HG03039 (cell line): ENCODE data around the gene MAP3K7.
"Not testable (repeated sequence)": the region's sequence is repeated elsewhere in the genome, so short reads cannot be mapped to it uniquely, and the experiment has no call there.

Source experiments
- ATAC-seq: cut with Tn5 transposase; IDR thresholded peaks from one replicate; pipeline ENCODE4 v1.9.1; 2021; ENCODE audit warnings: mild to moderate bottlenecking, moderate library complexity; ENCODE audit not compliant: unreplicated experiment

Gene MAP3K7

GRCh38 chr6:90578894-90579549 lies 7.8 kb downstream of the MAP3K7 start:
- ATAC-seq = no peak

DNA sequence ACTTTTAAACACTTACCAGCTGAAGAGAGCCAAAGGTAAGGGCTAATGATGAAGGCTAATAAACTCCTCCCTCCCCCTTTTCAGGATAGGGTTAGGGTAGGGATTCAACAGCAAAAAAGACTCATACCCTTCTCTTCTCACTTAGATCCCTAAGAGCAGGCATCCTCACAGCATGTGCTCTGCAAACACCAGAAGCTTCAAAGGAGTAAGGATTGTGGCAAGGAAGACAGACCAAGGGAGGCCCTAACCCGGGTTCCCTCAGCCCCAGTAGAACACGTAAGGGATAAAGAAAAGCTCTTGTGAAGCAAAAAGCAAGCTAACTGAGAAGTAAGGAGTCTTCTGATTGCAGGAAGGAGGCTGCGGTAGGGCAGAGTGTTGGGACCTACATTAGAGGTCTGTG lies 11.6 kb downstream of the MAP3K7 start:
- no peak for ATAC-seq

DNA sequence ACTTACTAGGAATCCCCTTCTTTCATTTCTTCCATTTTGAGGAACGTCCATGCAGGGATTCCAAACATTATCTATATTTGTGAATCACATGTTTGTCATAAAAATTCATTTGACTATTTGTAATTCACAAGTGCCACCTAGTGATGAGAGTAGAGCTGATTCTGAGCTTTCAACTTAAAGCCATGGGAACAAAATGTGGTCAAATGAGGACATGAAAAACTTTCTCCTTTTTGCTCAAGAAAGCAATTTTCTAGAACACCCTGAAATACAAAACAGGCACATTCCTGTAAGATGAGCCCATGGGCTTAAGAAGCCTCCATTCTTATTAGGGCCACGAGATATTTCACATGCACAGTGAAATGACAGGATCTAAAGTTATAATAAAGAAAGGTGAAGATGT lies 12.3 kb downstream of the MAP3K7 start:
- ATAC-seq = no peak

- ATAC-seq = no peak
Measured at GRCh38 chr6:90573624-90574023, 13.2 kb downstream of the MAP3K7 start.

DNA sequence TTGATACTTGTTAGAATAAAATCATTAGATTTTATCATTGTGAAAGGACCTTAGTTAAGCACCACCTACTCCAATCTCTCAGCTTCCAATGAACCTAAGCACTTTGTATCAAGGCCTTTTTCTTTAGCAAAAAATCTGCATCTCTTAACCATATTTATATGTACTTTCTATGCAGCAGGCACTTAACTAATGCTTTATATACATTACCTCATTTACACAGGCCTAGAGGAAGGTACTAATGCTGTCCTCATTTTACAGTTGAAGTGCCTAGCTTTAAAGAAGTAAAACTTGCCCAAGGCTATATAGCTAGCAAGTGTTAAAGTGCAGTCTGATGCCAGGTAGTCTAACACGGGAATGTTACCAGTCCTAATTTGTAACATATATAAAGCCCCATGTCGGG lies 14.0 kb downstream of the MAP3K7 start:
- ATAC-seq = no peak

GRCh38 chr6:90569223-90569622 lies 17.6 kb downstream of the MAP3K7 start:
- ATAC-seq = no peak

DNA sequence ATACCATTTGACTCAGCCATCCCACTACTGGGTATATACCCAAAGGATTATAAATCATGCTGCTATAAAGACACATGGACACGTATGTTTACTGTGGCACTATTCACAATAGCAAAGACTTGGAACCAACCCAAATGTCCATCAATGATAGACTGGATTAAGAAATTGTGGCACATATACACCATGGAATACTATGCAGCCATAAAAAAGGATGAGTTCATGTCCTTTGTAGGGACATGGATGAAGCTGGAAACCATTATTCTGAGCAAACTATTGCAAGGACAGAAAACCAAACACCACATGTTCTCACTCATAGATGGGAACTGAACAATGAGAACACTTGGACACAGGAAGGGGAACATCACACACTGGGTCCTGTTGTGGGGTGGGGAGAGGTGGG lies 19.2 kb downstream of the MAP3K7 start:
- not testable (repeated sequence) for ATAC-seq

DNA sequence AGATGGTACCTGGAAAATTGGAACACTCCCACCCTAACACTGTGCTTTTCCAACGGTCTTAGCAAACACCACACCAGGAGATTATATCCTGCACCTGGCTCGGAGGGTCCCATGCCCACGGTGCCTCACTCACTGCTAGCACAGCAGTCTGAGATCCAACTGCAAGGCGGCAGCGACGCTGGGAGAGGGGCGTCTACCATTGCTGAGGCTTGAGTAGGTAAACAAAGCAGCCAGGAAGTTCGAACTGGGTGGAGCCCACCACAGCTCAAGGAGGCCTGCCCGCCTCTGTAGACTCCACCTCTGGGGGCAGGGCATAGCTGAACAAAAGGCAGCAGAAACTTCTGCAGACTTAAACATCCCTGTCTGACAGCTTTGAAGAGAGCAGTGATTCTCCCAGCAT lies 24.5 kb downstream of the MAP3K7 start:
- not testable (repeated sequence) for ATAC-seq

DNA sequence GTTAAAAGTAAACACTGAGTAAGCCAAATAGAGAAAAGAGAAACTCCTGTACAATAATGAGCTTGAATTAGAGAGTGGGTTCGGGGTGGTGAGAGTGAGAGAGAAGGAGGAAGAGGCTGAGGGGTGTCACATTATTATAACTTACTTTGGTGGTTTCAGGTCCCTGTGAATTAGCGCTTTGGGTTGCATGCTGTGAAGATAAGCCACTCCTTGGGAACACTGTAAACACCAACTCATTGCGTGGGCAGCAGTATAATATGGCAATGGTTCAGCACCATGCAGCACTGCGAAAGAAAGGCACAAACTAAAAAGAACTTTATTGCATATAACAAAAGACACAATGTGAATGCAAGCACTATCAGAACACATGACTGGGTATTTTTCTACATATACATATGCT lies 26.9 kb downstream of the MAP3K7 start:
- ATAC-seq = no peak

GRCh38 chr6:90557006-90557405 lies 29.9 kb downstream of the MAP3K7 start:
- no peak for ATAC-seq

DNA sequence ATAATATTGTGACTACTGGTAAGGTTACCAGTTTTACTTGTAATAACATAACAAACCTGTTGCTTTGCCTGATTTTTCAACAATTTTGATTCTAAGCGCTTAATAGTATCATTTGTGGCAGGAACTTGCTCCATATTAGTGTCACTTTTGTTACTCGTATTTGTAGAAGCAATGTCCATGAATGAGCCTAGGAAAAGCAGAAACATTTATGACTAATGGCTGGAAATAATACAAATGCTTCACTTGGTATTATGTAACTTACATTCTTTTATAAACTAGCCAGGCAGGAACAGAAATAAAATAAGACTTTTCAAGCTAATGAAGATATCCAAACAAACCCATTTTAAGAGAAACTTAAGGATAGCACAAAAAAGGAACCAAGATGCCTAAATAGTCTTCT lies 38.9 kb downstream of the MAP3K7 start:
- no peak for ATAC-seq

DNA sequence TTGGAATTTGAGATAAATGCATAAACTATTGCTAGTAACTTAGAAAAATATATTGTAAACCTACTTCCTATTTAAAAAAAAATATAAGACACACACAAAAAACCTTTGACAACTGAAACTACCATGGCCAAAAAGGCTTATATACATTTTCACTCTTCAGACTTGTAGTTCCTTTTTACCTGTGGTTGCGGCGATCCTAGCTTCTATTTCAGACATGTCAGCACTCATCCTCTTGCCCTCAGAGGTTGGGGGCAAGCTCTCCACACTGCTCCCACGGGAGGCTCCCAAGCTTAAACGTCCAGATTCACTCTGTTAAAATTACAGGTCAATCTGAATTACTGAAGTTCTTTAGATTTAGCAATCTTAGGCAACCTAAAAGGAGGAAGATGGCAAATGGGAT lies 39.8 kb downstream of the MAP3K7 start:
- ATAC-seq = no peak

- ATAC-seq = no peak
Measured at GRCh38 chr6:90545448-90545847, 41.4 kb downstream of the MAP3K7 start.

- ATAC-seq = no peak
Measured at GRCh38 chr6:90544741-90545140, 42.1 kb downstream of the MAP3K7 start.

GRCh38 chr6:90544081-90544480 lies 42.8 kb downstream of the MAP3K7 start:
- ATAC-seq = no peak

DNA sequence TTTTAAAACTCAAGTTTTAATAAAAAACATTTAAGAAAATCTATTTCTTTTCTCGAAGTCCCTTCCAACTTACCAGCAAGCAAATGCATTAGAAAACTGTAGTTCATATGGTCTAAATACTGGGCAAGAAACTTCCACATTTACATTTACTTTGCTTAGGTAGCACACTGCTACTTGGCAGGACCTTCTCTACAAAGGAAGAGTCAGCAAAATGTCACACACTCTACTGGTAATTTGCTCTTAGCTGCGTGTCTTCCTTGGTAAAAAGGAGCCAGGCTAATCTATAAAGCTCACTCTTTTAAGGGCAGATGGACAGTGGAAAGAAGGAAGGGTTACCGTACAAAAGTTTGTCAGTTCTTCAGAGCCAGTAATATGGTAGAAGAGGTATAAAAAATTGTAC lies 45.7 kb downstream of the MAP3K7 start:
- ATAC-seq = no peak

DNA sequence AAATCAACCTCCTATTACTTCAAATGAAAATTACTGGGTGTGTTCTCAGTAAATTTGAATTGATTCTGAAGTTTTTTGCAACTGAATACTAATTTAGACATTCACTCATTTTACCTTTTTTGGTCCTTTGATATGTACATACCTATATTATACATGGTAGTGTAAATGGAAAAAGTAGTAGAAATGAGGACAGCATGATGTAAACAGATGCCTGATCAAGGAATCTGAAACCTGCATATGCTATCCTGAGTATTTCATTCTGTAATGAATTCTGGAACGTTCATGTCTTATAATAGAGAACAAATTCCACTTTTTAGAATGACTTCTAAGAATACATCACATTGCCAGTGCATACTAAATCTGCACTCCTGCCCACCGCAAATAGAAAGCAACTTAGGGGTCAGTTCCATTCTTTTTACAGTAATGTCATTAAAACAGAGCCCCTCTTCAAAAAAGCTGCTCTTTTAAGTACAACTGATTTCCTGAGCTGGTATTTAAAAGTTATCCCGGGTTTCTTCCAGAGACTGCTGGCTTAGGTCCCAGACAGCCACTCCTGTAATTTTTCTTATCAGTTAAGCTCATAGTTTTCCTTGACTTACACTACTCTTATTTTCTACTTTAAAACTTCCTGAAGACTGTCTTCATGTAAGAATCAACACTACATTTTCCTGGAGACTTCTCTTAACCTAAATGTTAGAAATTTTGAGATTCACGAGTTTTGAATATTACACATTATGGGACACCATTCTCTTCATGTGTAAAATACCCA lies 48.4 kb downstream of the MAP3K7 start:
- no peak for ATAC-seq

DNA sequence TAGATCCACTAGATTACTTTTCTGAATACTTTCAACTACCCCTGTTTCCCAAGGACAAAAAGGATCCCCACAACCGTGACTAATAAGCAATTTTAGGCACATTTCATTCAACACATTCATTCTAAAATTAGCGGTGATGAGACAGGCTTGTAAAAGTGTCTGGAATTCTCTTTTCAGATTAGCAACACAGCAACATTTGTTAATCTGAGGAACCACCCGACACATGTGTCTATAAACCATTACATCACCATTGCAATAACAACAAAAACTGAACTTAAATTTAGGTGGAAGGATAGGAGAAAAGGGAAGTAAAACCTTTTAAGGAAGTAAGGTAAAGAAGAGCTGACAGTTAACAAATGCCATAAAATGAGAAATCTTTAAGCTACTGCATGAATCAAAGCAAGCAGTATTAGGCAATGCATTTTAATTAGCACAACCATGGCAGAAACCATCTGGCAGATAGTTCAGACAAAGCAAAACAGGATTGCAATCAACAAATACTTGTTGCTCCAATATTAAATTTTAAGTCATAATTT lies 49.1 kb downstream of the MAP3K7 start:
- ATAC-seq = no peak

DNA sequence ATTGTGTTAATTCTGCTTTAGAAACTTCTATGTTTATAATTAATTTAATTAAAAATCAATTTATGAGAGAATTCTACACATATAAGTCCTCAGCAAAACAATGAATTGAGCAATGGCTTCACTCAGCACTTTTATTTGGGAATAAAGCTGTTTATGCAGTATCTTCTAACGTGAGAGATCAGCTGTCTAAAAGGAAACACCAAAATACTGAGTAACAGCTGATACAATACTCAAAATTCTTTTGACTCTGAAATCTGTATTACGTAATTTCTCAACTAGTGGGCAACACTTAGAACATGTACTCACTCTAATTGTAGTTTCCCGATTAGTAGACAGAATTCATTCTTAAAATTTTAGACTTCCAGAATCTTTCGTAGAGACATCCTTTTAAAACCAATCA lies 49.8 kb downstream of the MAP3K7 start:
- ATAC-seq = no peak

- ATAC-seq = no peak
Measured at GRCh38 chr6:90536520-90536919, 50.4 kb downstream of the MAP3K7 start.

DNA sequence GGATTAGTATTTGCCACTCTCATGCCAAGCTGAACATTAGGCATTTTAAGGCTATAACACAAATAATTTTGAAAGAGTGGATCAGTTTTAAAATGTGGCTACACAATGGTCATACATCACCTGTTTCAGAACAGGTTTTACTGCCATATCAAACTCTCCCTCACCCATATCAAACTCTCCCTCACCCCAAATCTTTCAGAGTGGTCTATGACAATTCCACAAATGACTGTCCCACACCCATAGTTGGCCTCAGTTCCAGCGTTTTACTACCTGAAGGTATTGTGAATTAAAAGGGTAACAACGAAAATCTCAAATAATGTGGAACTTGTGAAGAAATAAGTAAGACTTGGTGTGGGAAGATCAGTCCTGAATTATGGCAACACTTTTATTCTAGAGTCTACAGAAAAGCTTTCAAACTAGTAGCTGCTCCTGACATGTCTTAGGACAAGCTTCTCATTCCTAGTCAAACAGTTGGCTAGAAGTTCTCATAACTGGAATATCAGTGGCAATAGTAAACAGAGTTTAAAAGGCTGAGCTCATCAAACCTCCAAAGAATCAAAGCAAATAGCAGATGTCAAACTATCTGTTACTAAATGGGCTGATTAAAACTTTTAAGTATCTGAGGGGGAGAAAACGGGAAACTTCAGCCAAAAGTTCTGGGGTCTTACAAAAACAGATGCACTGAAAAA lies 52.4 kb downstream of the MAP3K7 start:
- no peak for ATAC-seq
